GM18505 (cell line): ENCODE measurements around the gene CHPF.

ENCODE experiments used
- ATAC-seq: cut with Tn5 transposase; IDR thresholded peaks from one replicate; pipeline ENCODE4 v1.9.1; 2021; ENCODE audit not compliant: unreplicated experiment
- POLR2A ChIP-seq: IDR thresholded peaks from 4 replicates; pipeline ENCODE4 v1.6.1; 2011; ENCODE audit warnings: borderline replicate concordance; ENCODE audit not compliant: insufficient read depth, insufficient read length; ENCODE audit errors: extremely low read depth

The CHPF gene

GRCh38 chr2:219553168-219553417 is 9.5 kb upstream of the CHPF start:
- no peak for TF ChIP-seq POLR2A
- no peak for ATAC-seq

GRCh38 chr2:219552382-219553167 is 9.0 kb upstream of the CHPF start:
- ATAC-seq, result peak; percentile 89
- no peak for TF ChIP-seq POLR2A

GRCh38 chr2:219551441-219552381 is 8.1 kb upstream of the CHPF start:
- peak; percentile 9 for ATAC-seq
- TF ChIP-seq POLR2A, result no peak

- ATAC-seq, result no peak
- no peak for TF ChIP-seq POLR2A
These were observed 6.0 kb upstream of the CHPF start for GRCh38 chr2:219549619-219550018.

GRCh38 chr2:219548990-219549389 is 5.4 kb upstream of the CHPF start:
- no peak for ATAC-seq
- TF ChIP-seq POLR2A, result no peak

- no peak for TF ChIP-seq POLR2A
- no peak for ATAC-seq
These were observed 4.0 kb upstream of the CHPF start for GRCh38 chr2:219547621-219548020.

- no peak for TF ChIP-seq POLR2A
- no peak for ATAC-seq
These were observed 2.3 kb upstream of the CHPF start for GRCh38 chr2:219545943-219546352.

GRCh38 chr2:219545295-219545942 is 1.8 kb upstream of the CHPF start:
- no peak for ATAC-seq
- no peak for TF ChIP-seq POLR2A

GRCh38 chr2:219544567-219544966 is 958 bp upstream of the CHPF start:
- TF ChIP-seq POLR2A, result no peak
- ATAC-seq, result no peak

- no peak for TF ChIP-seq POLR2A
- ATAC-seq, result peak; percentile 36
These were observed 546 bp downstream of the CHPF start for GRCh38 chr2:219542931-219543595.

GRCh38 chr2:219541611-219542180 is 1.9 kb downstream of the CHPF start:
- ATAC-seq, result peak; percentile 63
- TF ChIP-seq POLR2A, result no peak

- ATAC-seq, result no peak
- TF ChIP-seq POLR2A, result no peak
These were observed 2.7 kb downstream of the CHPF start for GRCh38 chr2:219540784-219541504.

- TF ChIP-seq POLR2A, result no peak
- no peak for ATAC-seq
These were observed 3.5 kb downstream of the CHPF start for GRCh38 chr2:219539926-219540678.
